ENCODE measurements around the gene L2HGDH.
"Not testable (repeated sequence)": the region's sequence is repeated elsewhere in the genome, so short reads cannot be mapped to it uniquely, and the experiment has no call there.

L2HGDH gene

DNA sequence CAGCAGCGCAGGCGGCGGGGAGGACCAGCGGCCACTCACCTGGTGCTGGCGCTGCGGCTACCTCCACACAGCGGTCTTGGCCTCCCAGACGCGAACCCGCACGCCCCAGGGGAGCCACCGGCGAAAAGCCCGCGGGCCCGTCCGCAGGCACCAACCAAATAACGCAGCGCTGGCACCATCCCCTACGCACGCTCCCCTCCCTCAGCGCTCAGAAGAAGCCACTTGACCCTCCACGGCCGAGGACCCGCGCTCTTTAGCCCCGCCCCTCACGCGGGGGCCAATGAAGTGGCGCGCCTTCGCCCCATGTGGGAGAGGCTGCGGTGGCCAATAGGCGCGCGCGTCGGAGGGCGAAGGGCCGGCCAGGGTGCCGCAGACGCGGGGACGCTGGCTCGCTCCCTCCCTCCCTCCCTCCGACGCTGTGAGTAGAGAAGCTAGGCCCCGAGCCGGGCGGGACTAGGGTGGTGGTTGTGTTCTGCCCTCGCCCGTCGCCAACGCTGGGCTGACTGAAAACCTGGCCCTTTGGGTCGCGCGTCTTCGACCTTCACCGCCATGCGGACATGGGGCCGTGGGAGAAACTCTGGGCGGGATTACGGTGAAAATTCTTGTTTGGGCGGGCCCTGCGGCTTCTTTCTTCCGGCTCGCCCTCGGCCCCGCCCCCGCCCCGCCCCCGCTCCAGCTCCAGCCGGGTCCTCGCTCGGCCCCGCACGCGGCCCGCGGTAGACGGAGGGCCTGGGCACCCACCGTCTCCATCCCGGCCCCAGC, at the start of gene L2HGDH, which contains the start of gene DMAC2L:
Gene L2HGDH (minus strand): TSS at position 258 of the 762 bp plus-strand sequence. CDS start 79 bp downstream, at position 179.
Gene DMAC2L (plus strand): TSS at position 353 of the 762 bp plus-strand sequence. CDS start 9,164 bp downstream, outside the sequence.
- peak; percentile 91 for DNase-seq

DNA sequence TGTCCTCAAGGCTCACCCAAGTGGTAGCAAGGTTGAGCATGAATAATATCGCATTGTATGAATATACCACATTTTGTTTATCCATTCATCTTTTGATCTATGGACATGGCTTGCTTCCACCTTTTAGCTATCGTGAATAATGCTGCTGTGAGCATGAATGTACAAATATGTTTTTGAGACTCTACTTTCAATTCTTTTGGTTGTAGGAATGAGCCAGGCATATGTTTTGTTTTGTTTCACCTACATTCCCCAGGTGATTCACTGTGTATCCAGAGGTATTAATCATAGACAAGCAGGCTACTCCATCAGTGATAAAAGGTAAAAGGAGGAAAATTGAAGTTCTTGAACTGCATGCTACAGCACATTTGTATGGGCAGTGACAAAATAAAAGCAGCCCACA, 48.8 kb upstream of the L2HGDH start:
- no peak for DNase-seq

DNA sequence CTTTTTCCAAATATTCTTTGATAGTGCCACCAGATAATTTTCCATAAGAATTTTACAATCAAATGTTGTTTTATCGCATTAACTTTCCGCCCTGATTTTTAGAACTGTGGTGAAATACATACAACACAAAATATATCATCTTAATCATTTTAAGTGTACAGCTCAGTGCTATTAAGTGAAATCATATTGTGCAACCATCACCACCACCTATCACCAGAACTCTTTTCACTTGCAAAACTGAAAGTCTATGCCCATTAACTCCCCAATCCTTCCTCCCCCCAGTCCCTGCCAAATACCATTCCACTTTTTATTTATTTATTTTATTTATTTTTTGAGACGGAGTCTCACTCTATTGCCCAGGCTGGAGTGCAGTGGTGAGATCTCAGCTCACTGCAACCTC, 48.1 kb upstream of the L2HGDH start:
- DNase-seq: no peak

DNA sequence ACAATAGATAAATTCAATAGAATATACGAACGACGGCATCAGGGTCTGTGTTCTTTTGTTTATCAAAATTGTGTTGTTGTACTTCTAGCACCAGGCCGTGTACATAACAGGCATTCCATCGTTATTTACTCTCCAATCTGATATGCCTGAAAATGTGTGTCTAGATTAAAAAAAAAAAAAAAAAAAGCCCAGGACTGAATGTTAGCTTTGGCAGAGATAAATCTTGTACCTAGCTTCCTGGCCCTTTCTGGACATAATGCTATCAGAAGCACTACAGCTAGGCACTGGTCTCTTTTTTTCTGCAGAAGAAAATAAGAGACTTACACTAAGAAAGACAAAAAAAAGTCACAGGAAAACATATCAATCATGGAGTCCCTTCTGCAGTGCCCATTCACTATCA, 47.6 kb upstream of the L2HGDH start:
- no peak for DNase-seq

DNA sequence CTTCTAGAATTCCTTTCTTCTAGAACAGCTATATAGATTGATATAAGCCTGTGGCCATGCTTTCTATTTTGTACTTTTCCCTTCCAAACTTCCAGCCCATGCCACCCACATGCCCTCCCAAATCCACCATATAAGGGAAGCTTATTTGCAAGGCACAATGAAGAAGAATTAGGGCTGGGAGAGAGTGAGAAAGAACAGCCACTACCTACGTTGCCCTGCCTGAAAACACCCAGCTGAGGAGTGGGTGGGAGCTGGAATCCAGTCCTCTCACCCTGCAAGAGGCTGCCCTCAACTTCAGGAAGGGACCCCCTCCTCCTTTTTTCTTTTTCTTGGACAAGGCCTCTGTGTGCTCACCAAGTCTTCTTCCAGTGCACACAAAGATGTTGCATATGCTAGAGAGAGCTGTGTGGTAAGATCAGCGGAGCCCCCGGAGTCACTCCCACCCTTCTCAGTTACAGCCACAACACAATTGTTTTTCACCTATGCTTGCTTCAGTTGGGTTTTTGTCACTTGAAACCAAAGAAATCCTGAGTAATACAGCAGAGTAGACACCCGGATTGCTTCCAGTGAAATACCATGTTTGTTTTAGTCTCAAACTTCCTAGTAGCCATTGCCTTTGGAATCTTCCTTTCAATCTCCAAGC, 45.8 kb upstream of the L2HGDH start:
- DNase-seq: no peak

DNA sequence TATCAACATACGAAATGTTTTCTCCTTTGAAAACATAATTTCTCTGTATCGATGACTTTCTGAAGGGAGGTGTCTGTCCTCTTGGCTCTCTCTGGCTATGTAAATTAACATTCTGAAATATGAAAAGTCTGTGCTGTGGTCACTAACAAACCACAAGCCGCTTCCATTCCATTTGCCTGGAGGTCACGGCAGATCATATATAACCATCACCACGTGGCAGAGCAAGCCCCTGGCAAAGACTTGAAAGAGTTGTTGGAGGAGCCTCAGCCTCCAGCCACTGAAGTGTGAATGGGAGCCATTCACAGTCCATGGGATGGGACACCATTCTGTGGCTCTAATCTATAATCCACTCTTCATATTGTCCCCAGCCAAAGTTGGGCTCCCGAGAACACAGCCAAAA, 45.1 kb upstream of the L2HGDH start:
- DNase-seq: no peak

DNA sequence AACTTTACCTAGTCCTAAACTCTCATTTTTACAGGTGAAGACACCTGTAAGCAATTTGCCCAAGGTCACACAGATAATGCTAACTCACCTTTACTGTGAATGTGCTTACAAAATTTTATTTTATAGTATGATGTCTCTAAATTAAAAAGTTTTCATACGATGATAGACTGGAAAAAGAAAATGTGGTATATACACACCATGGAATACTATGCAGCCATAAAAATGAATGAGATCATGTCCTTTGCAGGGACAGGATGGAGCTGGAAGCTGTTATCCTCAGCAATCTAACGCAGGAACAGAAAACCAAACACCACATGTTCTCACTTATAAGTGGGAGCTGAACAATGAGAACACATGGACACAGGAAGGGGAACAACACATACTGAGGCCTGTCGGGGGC, 44.3 kb upstream of the L2HGDH start:
- DNase-seq: not testable (repeated sequence)

DNA sequence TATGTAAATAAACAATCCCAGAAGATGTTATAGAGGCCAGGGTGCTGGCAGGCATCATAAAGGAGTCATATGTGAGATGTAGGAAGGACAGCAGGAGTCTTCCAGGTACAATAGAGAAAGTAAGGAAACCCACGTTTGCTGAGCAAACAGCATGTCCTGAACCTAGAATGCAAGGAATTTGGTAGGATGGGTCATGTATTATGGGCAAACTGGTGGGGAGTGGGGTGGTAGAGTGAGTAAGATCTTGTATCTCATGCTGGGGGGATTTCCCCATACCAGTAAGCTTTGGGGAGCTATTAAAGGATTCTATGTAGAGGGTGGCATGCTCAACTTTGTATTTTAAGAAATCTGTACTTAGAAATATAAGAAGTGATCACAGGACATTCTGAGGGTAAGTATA, 43.7 kb upstream of the L2HGDH start:
- DNase-seq: no peak

DNA sequence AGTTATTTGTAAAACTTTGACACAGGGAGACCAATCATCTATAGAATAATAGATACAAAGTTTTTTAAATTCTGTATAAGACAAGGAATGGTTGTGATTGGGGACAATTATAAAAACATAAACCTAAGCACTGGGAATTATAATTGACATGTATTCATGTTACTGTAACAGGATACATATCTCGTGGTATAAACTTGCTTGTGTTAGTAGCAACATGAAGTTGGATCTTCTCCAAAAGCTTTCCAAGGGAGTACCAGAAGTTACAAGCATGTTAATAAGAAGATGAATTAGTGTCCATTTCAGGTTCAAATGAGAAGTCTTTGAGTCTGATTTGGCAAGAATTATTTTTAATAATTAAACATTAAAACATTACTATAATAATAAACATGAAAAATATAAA, 42.5 kb upstream of the L2HGDH start:
- no peak for DNase-seq

DNA sequence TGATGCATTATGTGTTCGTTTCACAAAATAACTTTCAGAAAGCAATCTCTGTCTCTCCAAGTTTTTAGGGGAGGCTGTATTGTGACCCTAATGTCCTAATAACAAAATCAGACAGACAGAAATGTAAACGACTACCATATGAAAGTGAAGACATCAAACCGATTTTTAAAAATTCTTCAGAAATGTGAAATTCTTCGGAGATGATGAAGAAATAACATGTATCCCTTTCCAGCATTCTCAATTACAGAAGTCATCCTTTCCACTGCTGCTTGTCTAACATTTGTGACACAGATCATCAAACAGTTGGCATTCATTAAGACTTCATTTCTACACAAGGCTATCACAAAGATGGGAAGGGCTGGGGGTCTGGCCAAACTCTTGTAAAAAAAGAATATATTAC, 41.1 kb upstream of the L2HGDH start:
- DNase-seq: peak; percentile 24

DNA sequence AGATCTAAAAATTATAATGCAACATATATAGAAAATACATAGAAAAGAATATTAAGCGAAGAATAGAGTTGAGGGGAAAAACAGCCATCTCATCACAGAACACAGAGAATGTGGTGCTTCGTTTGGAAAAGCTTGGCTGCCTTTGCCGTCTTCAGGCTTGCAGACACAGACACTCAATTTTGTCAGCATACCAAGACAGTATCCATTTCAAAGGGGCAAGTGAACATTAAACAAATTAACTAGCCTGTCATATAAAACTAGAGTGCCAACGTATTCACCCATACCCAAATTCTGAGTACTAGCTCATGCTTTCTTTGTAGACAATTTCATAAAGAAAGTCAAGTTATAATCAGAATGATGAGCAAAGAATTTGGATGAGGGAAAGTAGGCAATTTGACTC, 40.6 kb upstream of the L2HGDH start:
- no peak for DNase-seq

DNA sequence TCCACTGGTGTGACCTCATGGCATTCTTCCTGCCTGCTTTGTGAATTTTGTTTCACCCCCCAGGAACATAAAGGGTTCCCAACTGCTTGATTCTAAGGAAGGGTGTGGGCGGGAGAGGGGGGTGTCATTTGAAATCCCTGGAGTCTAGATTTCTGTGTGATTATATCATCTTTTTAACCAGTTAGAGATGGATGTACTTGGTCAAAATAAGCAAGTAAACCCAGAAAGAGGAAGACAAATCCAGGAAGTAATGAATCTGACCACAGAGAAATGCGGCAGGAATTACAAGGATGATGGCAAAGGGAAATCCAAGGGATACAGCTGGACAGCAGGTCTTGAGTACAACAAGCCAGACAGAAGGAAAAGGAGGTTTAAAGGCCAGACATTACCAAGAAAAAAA, 38.9 kb upstream of the L2HGDH start:
- peak; percentile 27 for DNase-seq

DNA sequence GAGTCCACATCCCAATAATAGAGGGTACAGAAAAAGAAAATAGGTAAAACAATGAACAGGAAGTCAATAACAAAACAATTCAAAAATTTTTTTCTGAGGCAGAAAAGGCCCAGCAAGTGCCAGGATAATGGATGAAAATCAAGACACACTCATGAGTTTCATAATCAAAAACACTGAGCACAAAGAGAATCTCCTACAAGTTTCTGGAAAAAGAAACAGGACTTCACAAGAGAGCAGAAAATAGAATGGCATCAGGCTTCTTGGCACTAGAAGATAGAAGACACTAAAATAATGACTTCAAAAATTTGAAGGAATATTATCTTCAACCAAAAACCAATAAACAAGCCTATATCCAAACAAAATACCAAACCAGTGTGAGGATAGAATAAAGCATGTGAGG, 36.9 kb upstream of the L2HGDH start:
- DNase-seq: no peak

DNA sequence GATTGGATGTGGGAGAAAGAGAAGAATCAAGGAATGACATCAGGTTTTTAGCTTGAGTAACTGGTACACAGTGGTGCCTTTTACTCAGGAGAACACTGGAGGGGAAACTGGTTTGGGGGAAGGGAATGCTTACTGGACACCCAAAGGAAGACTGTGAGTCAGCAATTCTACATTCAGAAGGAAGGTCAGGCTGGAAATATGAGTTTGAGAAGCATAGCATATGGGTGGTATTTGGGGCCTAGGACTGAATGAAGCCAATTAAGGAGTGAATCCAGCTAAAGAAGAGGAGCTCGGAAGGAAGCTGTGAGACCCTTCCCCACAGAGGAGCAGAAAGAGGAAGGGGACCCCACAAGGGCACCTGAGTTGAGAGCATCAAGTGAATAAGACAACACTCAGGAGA, 35.5 kb upstream of the L2HGDH start:
- peak; percentile 81 for DNase-seq

DNA sequence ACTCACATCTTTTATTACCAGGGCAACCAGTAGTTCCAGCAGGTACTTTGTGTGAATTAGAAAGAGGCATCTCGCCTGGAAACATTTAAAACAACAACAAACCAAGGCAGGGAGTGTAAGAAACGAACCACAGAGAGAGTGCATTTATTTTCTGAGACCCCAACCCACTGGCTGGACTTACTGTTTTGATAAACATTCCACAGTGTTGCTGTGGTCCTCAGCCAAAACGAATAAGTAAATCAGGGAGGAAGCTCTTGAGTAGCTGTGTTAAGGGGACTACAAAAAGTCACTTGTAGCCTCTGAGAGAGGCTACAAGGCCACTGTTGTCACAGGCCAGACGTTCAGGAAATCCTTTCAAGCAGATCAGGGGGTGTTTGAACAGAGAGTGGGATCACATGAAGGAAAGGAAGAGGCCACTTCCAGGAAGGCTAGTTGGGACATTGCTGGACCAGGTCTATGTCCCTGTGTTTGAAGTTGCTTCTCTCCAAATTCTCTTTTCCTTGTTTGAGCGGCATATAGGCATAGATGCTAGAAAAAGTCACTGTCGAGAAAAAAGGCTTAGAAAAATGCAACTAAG, 33.9 kb upstream of the L2HGDH start:
- DNase-seq: no peak

DNA sequence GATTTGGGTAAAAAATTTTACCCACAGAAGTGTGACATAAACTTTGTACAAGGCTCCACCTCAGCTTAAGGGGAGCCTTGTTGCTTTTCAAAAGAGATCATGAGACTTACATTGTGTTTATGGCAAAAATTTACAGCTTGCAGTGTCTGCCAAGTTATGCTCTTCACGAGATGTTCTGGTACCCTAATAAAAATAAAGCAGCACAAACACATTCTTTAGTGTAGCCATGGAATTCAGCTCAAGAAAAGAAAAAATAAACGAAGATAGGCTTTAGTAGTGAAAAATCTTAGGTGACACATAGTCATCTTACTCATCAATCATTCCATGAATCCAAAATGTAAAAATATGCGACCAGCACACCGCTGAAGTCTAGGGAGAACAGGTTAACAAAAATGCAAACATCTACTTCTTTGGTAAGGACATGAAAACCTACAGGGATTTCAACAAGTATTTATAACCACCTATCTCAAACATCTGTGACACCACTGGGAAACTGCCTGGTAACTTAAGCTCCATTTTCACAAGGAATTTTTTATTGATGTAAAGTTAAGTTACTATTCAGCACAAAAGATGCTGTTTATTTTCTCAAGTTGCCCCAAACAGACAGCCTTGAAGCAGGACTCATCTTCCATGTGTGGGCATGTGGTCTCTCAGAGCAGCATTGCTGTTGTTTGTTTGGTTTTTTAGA, 33.0 kb upstream of the L2HGDH start:
- peak; percentile 3 for DNase-seq

DNA sequence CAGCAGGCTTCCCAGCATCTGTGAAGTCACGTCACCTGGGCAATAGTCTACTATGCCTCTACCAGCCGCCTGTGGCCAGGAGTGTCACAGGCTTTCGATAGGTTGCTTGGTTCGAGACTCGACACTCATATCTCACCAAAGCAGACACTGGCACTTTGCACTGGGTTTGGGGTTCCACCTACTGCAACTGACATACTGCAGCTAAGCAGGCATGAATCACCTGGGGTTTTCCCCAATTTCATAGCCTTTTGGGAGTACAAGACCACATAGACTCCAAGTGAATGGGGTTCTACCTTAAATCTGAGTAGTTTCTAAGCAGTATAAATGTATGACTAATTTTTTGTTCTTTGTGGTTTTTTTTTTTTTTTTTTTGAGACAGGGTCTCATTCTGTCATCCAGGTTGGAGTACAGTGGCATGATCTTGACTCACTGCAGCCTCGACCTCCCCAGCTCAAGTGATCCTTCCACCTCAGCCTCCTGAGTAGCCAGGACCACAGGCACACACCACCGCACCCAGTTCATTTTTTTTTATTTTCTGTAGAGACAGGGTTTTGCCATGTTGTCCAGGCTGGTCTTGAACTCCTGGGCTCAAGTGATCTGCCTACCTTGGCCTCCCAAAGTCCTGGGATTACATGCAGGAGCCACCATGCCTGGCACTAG, 32.2 kb upstream of the L2HGDH start:
- peak; percentile 30 for DNase-seq

DNA sequence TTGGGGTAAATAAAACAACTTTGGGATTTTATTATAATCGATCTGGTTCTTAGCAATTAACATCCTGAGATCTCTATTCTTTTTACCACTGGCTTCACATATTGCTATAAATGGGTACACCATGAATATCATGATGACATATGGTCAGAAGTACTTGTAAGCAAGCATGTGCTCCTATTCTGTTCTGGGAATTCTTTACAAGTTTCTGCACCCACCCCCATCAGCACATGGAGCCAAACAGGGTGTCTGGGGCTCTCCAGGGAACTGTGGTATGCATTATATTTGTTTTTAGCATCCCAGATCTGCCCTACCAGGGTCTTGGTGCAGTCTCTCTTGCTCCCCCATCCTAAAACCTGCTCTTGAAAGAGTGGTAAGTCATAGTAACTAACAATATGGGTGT, 31.4 kb upstream of the L2HGDH start:
- DNase-seq: no peak

DNA sequence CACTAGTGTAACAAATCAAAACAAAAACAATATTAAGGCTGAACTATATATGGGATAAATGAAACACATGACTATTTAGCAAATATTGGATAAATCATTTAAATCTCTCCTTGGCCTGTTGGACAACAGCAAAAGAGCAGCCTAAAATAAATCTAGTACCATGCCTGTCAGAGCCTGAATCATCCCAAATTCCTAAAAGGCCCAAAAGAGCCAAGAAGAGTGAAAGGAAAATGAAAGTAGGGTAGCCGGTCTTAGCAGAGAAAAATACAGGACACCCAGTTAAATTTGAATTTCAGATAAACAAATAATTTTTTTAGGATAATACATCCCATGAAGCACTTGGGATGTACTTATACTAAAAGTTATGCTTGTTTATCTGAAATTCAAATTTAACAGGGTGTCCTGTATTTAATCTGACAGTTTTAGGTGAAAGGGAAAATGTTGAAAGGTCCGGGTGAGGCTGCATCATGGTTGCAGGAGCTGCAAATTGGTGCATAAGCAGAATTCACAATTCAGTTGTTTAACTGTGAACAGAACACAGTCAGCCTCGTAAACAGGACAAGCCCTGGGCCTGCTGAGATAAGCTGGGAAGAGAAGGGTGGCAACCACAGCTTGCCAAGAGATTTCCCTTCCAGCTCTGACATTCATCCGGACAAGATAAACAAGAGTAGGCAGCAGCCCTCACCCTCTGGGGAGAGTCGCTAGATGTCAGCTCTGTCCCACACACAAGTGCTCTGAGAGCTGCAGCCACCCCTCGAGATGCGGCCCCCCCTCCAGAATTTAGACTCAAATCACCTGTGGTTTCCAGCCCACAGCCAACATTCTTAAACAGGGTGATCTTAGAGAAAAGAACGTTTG, 30.4 kb upstream of the L2HGDH start:
- peak; percentile 60 for DNase-seq

DNA sequence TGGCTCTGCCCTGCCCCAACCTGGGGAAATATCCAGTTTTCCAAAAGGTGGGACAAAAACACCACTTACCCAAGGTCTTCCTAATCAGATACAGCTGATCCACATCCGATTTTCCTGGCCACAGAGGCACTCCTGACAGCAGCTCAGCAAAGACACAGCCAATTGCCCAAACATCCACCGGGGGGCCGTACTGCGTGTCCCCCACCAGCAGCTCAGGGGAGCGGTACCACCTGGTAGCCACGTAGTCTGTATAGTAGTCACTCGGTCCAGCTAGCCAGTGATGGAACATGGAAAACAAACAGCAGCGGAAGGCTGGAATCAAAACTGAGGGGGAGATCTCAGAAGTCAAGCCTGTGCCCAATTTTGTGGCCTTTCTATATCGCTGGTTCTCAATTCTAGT, 28.9 kb upstream of the L2HGDH start:
- no peak for DNase-seq

DNA sequence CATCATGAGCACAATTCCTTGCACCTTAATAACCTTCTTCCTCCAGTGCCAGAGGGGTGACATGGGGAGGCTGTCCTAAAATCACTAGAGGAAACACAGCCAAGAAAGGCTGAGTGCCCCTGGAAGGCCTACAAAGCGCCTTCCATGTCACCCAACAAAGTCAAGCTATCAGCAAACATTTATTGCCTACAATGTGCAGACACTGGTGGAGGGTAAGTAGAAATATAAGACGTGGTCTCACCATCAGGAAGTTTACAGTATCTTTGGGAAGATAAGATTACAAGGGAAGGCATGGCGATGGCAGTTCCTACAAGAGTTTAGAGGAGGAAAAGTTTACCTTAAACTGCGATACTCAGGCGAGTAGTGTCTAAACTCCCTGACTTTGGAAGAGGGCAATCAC, 28.0 kb upstream of the L2HGDH start:
- no peak for DNase-seq

DNA sequence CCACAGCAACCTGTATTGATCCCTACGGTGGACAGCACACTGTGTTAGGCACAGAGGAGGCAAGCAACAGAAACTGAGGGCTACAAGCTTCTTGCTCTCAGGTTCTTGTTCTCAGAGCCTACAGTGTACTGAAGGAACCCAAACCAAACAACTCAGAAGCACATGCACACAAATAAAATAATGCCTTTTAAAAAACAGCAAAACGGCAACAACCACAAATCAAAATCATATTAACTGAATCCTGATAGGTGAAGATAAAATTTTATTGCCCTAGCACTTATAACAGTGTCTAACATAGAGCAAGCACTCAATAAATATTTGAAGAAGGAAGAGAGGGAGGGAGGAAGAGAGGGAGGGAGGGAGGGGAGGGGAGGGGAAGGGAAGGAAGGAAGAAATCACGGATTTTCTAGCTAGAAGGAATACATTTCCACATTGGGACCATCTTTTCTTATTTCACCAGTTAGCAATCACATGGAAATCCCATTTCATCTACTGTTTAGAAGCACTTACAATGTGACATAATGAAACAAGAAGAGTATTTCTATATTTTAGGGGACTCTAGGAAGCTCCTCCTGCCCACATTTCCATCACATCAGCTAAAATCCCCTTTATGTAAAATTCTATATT, 27.3 kb upstream of the L2HGDH start:
- no peak for DNase-seq
